Neural crest cell (in vitro differentiated cells): ENCODE measurements around the gene SLC7A7. TPM values are rescaled to one million over a fixed set of nuclear protein-coding genes. Genes with fewer than 3 reads are reported as not detected.
"Not testable (repeated sequence)": the region's sequence is repeated elsewhere in the genome, so short reads cannot be mapped to it uniquely, and the experiment has no call there.

Source experiments
- DNase-seq: peaks from one replicate; pipeline ENCODE4 v3.0.0; 2021; ENCODE audit warnings: low read depth, mixed read lengths, low spot score
- H3K27ac Mint-ChIP-seq: one replicate; pipeline ENCODE4 v1.8.0; 2021; ENCODE audit warnings: mild to moderate bottlenecking, mixed read lengths; ENCODE audit not compliant: unreplicated experiment
- H3K27me3 Mint-ChIP-seq: 2 replicates; pipeline ENCODE4 v1.8.0; 2021; ENCODE audit warnings: low read depth, mild to moderate bottlenecking, mixed read lengths
- H3K36me3 Mint-ChIP-seq: 2 replicates; pipeline ENCODE4 v1.8.0; 2021; ENCODE audit warnings: low read depth, mild to moderate bottlenecking, mixed read lengths
- H3K4me1 Mint-ChIP-seq: 2 replicates; pipeline ENCODE4 v1.8.0; 2021; ENCODE audit warnings: mixed read lengths
- H3K4me3 Mint-ChIP-seq: one replicate; pipeline ENCODE4 v1.8.0; 2021; ENCODE audit warnings: mild to moderate bottlenecking, mixed read lengths
- H3K9me3 Mint-ChIP-seq: 2 replicates; pipeline ENCODE4 v1.8.0; 2021; ENCODE audit warnings: mixed read lengths
- total RNA-seq: library from RNA; stranded (reverse); gene quantifications from 2 replicates; pipeline ENCODE4 v1.2.1, GENCODE V29; 2021
- TF ChIP-seq, protein P1 (sequence below): fragments of 200-600 bp; sonication (generic); conservative IDR thresholded peaks from 2 replicates; pipeline ENCODE4 v1.5.0; 2021; ENCODE audit warnings: antibody characterized with exemption, mild to moderate bottlenecking

The SLC7A7 gene
- total RNA-seq, 1 donor from 2014 or later = 0.54 TPM

- Mint-ChIP-seq H3K9me3 (no peaks in the 10 kb centered on the region), H3K4me1 (no peaks in the 10 kb centered on the region), H3K4me3 (no peak overlapping the region), H3K27ac (no peak overlapping the region), H3K36me3 (no peaks in the 10 kb centered on the region), H3K27me3 (peaks cover 34% of the 10 kb centered on the region)
- no peak for DNase-seq
- TF ChIP-seq, protein P1, sequence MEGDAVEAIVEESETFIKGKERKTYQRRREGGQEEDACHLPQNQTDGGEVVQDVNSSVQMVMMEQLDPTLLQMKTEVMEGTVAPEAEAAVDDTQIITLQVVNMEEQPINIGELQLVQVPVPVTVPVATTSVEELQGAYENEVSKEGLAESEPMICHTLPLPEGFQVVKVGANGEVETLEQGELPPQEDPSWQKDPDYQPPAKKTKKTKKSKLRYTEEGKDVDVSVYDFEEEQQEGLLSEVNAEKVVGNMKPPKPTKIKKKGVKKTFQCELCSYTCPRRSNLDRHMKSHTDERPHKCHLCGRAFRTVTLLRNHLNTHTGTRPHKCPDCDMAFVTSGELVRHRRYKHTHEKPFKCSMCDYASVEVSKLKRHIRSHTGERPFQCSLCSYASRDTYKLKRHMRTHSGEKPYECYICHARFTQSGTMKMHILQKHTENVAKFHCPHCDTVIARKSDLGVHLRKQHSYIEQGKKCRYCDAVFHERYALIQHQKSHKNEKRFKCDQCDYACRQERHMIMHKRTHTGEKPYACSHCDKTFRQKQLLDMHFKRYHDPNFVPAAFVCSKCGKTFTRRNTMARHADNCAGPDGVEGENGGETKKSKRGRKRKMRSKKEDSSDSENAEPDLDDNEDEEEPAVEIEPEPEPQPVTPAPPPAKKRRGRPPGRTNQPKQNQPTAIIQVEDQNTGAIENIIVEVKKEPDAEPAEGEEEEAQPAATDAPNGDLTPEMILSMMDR = no peak
These were observed 16.7 kb downstream of the SLC7A7 start for GRCh38 chr14:22798528-22798927.

DNA sequence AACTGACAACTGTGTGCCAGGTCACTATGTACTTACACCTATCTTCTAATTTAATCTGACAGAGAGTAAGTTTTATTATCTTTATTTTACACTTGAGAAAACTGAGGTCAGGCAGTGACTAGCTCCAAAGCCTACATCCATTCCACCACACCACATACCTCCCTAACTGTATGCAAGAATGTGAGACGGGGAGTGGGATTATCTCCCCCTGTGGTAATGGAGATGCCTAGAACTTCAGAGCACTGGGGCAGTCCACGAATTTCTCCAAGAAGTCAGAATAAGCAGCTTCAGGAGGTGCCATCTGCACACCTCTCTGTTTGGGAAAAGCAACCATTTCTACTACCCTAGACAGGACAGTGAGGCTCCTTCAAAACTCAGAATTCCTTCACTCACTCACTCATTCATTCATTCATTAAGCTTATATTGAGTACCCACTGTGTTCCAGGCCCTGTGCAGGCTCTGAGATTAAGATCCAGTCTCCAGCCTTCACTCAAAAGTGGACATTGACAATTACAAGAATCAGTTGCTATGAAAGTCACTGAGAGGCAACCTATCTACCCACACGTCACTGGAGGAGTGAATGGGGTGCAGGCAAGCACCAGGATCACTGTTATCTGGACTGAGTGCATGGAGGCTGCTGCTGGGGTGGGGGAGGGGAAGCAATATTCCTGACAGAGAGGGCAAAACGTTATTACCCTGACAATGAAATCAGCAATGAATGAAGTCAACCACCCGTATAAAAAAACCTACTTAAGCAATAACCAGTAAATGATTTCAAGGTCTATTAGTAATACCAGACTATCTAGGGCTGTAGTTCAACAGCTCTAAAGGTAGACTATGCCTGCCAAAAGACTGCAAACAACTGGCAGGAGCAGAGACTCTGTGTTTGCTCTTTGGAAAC lies 18.0 kb downstream of the SLC7A7 start:
- no peaks in the 10 kb centered on the region for H3K9me3 Mint-ChIP-seq
- DNase-seq = no peak
- H3K4me1 Mint-ChIP-seq = no peaks in the 10 kb centered on the region
- no peak overlapping the region for H3K27ac Mint-ChIP-seq
- peaks cover 34% of the 10 kb centered on the region for H3K27me3 Mint-ChIP-seq
- H3K36me3 Mint-ChIP-seq = no peaks in the 10 kb centered on the region
- TF ChIP-seq, protein P1 = no peak
- no peak overlapping the region for H3K4me3 Mint-ChIP-seq

- Mint-ChIP-seq H3K4me1 (no peaks in the 10 kb centered on the region), H3K27me3 (peaks cover 34% of the 10 kb centered on the region), H3K27ac (no peak overlapping the region), H3K4me3 (no peak overlapping the region), H3K9me3 (no peaks in the 10 kb centered on the region), H3K36me3 (no peaks in the 10 kb centered on the region)
- DNase-seq = no peak
- TF ChIP-seq, protein P1 = no peak
These were observed 19.0 kb downstream of the SLC7A7 start for GRCh38 chr14:22796087-22796707.

DNA sequence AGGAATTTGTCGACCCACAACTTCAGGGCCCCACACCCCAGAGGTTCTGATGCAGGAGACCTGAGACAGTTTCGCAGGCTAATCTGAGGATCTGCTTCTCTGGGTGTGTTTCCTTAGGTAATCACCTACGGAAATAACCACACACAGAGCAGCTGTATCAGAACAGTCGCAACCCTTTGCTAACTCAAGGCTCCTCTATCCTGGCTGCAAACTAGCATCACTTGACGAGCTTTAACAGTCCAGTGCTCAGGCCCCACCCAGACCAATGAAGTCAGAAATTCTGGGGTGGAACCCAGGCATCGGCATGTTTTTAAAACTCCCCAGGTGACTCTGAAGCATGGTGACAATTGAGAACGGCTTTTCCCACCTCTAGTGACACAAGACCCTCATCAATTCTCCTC lies 20.7 kb downstream of the SLC7A7 start:
- H3K27ac Mint-ChIP-seq = no peak overlapping the region
- TF ChIP-seq, protein P1 = no peak
- no peaks in the 10 kb centered on the region for H3K36me3 Mint-ChIP-seq

GRCh38 chr14:22793976-22794375 lies 21.3 kb downstream of the SLC7A7 start:
- no peaks in the 10 kb centered on the region for H3K36me3 Mint-ChIP-seq
- no peaks in the 10 kb centered on the region for H3K9me3 Mint-ChIP-seq
- DNase-seq = no peak
- H3K4me1 Mint-ChIP-seq = no peaks in the 10 kb centered on the region
- no peak overlapping the region for H3K27ac Mint-ChIP-seq
- TF ChIP-seq, protein P1 = no peak
- H3K4me3 Mint-ChIP-seq = no peak overlapping the region
- H3K27me3 Mint-ChIP-seq = peaks cover 27% of the 10 kb centered on the region

More for the DNA sequence above, 20.7 kb downstream of the SLC7A7 start:
- no peak overlapping the region for H3K4me3 Mint-ChIP-seq
- H3K9me3 Mint-ChIP-seq = no peaks in the 10 kb centered on the region
- peaks cover 30% of the 10 kb centered on the region for H3K27me3 Mint-ChIP-seq
- no peak for DNase-seq
- no peaks in the 10 kb centered on the region for H3K4me1 Mint-ChIP-seq

DNA sequence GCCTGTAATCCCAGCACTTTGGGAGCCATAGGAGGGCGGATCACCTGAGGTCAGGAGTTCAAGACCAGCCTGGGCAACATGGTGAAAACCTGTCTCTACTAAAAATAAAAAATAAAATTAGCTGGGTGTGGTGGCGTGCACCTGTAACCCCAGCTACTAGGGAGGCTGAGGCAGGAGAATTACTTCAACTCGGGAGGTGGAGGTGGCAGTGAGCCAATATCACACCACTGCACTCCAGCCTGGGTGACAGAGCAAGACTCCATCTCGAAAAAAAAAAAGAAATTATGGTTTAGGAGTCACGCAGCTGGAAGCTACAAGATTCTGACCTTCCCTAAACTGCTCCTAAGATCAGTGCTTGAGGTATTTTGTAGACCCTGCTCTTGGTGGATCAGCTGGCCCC lies 21.7 kb downstream of the SLC7A7 start:
- H3K27me3 Mint-ChIP-seq = peaks cover 23% of the 10 kb centered on the region
- H3K4me3 Mint-ChIP-seq, H3K4me1 Mint-ChIP-seq, H3K9me3 Mint-ChIP-seq, H3K27ac Mint-ChIP-seq, DNase-seq, H3K36me3 Mint-ChIP-seq: not testable (repeated sequence)
